MG63 (cell line): Measurements from ENCODE around the gene MBD4. TPM values are rescaled to one million over a fixed set of nuclear protein-coding genes. Genes with fewer than 3 reads are reported as not detected.
"Not testable (repeated sequence)": the region's sequence is repeated elsewhere in the genome, so short reads cannot be mapped to it uniquely, and the experiment has no call there.

Experiments
- DNase-seq: peaks from one replicate; pipeline ENCODE4 v3.0.0-alpha.2; 2020
- H3K27me3 ChIP-seq: fragments of 250-450 bp; sonication (Bioruptor Pico); 2 replicates; pipeline ENCODE4 v1.5.1; 2020; ENCODE audit warnings: mild to moderate bottlenecking, moderate library complexity
- H3K36me3 ChIP-seq: fragments of 250-450 bp; sonication (Bioruptor Pico); 2 replicates; pipeline ENCODE4 v1.5.1; 2020; ENCODE audit warnings: mild to moderate bottlenecking, moderate library complexity
- H3K4me3 ChIP-seq: fragments of 250-450 bp; sonication (Bioruptor Pico); 2 replicates; pipeline ENCODE4 v1.5.1; 2020; ENCODE audit warnings: mild to moderate bottlenecking, moderate library complexity
- H3K9me3 ChIP-seq: fragments of 250-450 bp; sonication (Bioruptor Pico); 2 replicates; pipeline ENCODE4 v1.5.1; 2020; ENCODE audit warnings: mild to moderate bottlenecking, moderate library complexity
- total RNA-seq: library from RNA; depleted of rRNA; stranded (reverse); fragments of >200 nt; shearing (Covaris generic); gene quantifications from 2 replicates; pipeline ENCODE4 v1.2.3, GENCODE V29; 2014; ENCODE audit warnings: low replicate concordance; rRNA removed

The MBD4 gene
- total RNA-seq: 17.2 and 26.5 TPM in 2 replicates

- Histone ChIP-seq H3K9me3 (no peaks in the 10 kb centered on the region), H3K27me3 (no peaks in the 10 kb centered on the region), H3K36me3 (peaks cover 26% of the 10 kb centered on the region), H3K4me3 (peak within 1 kb of the TSS; percentile 91)
- peak; percentile 99 for DNase-seq
Observed at GRCh38 chr3:129439817-129440617, at the start of gene MBD4, which contains the start of gene IFT122. MBD4 (minus strand) TSS chr3:129439948; CDS start chr3:129439833, 115 bp downstream. IFT122 (plus strand) TSS chr3:129440224; CDS start chr3:129440331, 107 bp downstream.

- H3K9me3 ChIP-seq, H3K27me3 ChIP-seq, DNase-seq, H3K4me3 ChIP-seq: not testable (repeated sequence)
- peaks cover 30% of the 10 kb centered on the region for H3K36me3 ChIP-seq
Observed at GRCh38 chr3:129489258-129489657, 49.5 kb upstream of the MBD4 start.

GRCh38 chr3:129487868-129488335, 48.2 kb upstream of the MBD4 start:
- H3K9me3 ChIP-seq, H3K27me3 ChIP-seq, H3K4me3 ChIP-seq, DNase-seq: not testable (repeated sequence)
- peaks cover 24% of the 10 kb centered on the region for H3K36me3 ChIP-seq

- H3K27me3 ChIP-seq: no peaks in the 10 kb centered on the region
- H3K4me3 ChIP-seq: no peak overlapping the region
- H3K9me3 ChIP-seq: no peaks in the 10 kb centered on the region
- H3K36me3 ChIP-seq: peaks cover 23% of the 10 kb centered on the region
- DNase-seq: no peak
Observed at GRCh38 chr3:129487183-129487867, 47.6 kb upstream of the MBD4 start.

GRCh38 chr3:129486664-129487035, 46.9 kb upstream of the MBD4 start:
- DNase-seq: no peak
- H3K36me3 ChIP-seq: peaks cover 22% of the 10 kb centered on the region
- no peaks in the 10 kb centered on the region for H3K27me3 ChIP-seq
- no peak overlapping the region for H3K4me3 ChIP-seq
- no peaks in the 10 kb centered on the region for H3K9me3 ChIP-seq

GRCh38 chr3:129485721-129486663, 46.2 kb upstream of the MBD4 start:
- Histone ChIP-seq H3K36me3 (peaks cover 22% of the 10 kb centered on the region), H3K27me3 (no peaks in the 10 kb centered on the region), H3K4me3 (no peak overlapping the region), H3K9me3 (no peaks in the 10 kb centered on the region)
- peak; percentile 95 for DNase-seq

- H3K9me3 ChIP-seq, DNase-seq, H3K27me3 ChIP-seq, H3K4me3 ChIP-seq: not testable (repeated sequence)
- H3K36me3 ChIP-seq: peaks cover 25% of the 10 kb centered on the region
Observed at GRCh38 chr3:129485146-129485545, 45.4 kb upstream of the MBD4 start.

- no peak overlapping the region for H3K4me3 ChIP-seq
- peaks cover 35% of the 10 kb centered on the region for H3K36me3 ChIP-seq
- H3K9me3 ChIP-seq: no peaks in the 10 kb centered on the region
- H3K27me3 ChIP-seq: no peaks in the 10 kb centered on the region
- no peak for DNase-seq
Observed at GRCh38 chr3:129483870-129484269, 44.1 kb upstream of the MBD4 start.

GRCh38 chr3:129482721-129483120, 43.0 kb upstream of the MBD4 start:
- H3K4me3 ChIP-seq: no peak overlapping the region
- H3K9me3 ChIP-seq: no peaks in the 10 kb centered on the region
- no peaks in the 10 kb centered on the region for H3K27me3 ChIP-seq
- H3K36me3 ChIP-seq: peaks cover 45% of the 10 kb centered on the region
- DNase-seq: no peak

GRCh38 chr3:129481766-129482332, 42.1 kb upstream of the MBD4 start:
- Histone ChIP-seq H3K27me3 (no peaks in the 10 kb centered on the region), H3K4me3 (no peak overlapping the region), H3K9me3 (no peaks in the 10 kb centered on the region), H3K36me3 (peaks cover 53% of the 10 kb centered on the region)
- DNase-seq: no peak

- H3K4me3 ChIP-seq, H3K27me3 ChIP-seq, DNase-seq, H3K9me3 ChIP-seq: not testable (repeated sequence)
- peaks cover 55% of the 10 kb centered on the region for H3K36me3 ChIP-seq
Observed at GRCh38 chr3:129481225-129481765, 41.5 kb upstream of the MBD4 start.

GRCh38 chr3:129476586-129476985, 36.8 kb upstream of the MBD4 start:
- H3K4me3 ChIP-seq: no peak overlapping the region
- no peak for DNase-seq
- peaks cover 53% of the 10 kb centered on the region for H3K36me3 ChIP-seq
- H3K9me3 ChIP-seq: no peaks in the 10 kb centered on the region
- H3K27me3 ChIP-seq: no peaks in the 10 kb centered on the region

- no peaks in the 10 kb centered on the region for H3K9me3 ChIP-seq
- peaks cover 54% of the 10 kb centered on the region for H3K36me3 ChIP-seq
- H3K4me3 ChIP-seq: no peak overlapping the region
- no peaks in the 10 kb centered on the region for H3K27me3 ChIP-seq
- no peak for DNase-seq
Observed at GRCh38 chr3:129475863-129476262, 36.1 kb upstream of the MBD4 start.

- no peak overlapping the region for H3K4me3 ChIP-seq
- H3K27me3 ChIP-seq: no peaks in the 10 kb centered on the region
- H3K9me3 ChIP-seq: no peaks in the 10 kb centered on the region
- peaks cover 50% of the 10 kb centered on the region for H3K36me3 ChIP-seq
- no peak for DNase-seq
Observed at GRCh38 chr3:129474984-129475804, 35.4 kb upstream of the MBD4 start.

GRCh38 chr3:129473769-129474152, 34.0 kb upstream of the MBD4 start:
- Histone ChIP-seq H3K4me3 (no peak overlapping the region), H3K9me3 (no peaks in the 10 kb centered on the region), H3K36me3 (peaks cover 50% of the 10 kb centered on the region), H3K27me3 (no peaks in the 10 kb centered on the region)
- DNase-seq: no peak
